ENCODE measurements around the gene LMLN.
"Not testable (repeated sequence)": the region's sequence is repeated elsewhere in the genome, so short reads cannot be mapped to it uniquely, and the experiment has no call there.

LMLN gene

GRCh38 chr3:198079771-198080520 is 119.9 kb downstream of the LMLN start:
- DNase-seq (ENCODE audit: low read depth): no peak

- no peak for DNase-seq (ENCODE audit: low read depth)
These were observed 120.7 kb downstream of the LMLN start for GRCh38 chr3:198080521-198081384.

- DNase-seq (ENCODE audit: low read depth): no peak
These were observed 121.4 kb downstream of the LMLN start for GRCh38 chr3:198081421-198081844.

- not testable (repeated sequence) for DNase-seq (ENCODE audit: low read depth)
These were observed 122.2 kb downstream of the LMLN start for GRCh38 chr3:198082226-198082625.

GRCh38 chr3:198088421-198088955 is 128.5 kb downstream of the LMLN start:
- no peak for DNase-seq (ENCODE audit: low read depth)

GRCh38 chr3:198090795-198091332 is 130.8 kb downstream of the LMLN start:
- no peak for DNase-seq (ENCODE audit: low read depth)

GRCh38 chr3:198092276-198092675 is 132.3 kb downstream of the LMLN start:
- DNase-seq (ENCODE audit: low read depth): no peak

- no peak for DNase-seq (ENCODE audit: low read depth)
These were observed 133.2 kb downstream of the LMLN start for GRCh38 chr3:198093112-198093679.

All from HS-5 (cell line).